GM19240 (cell line): ENCODE measurements around the gene KREMEN2.
"Not testable (repeated sequence)": the region's sequence is repeated elsewhere in the genome, so short reads cannot be mapped to it uniquely, and the experiment has no call there.

Experiments
- DNase-seq: peaks from one replicate; pipeline ENCODE4 v3.0.0; 2011; ENCODE audit warnings: low spot score; ENCODE audit not compliant: insufficient read length

The KREMEN2 gene

GRCh38 chr16:2963723-2964474 lies at the start of gene KREMEN2:
Gene KREMEN2 (plus strand): TSS chr16:2964275. CDS start chr16:2964521, 246 bp downstream.
- no peak for DNase-seq

- no peak for DNase-seq
These were observed 48.7 kb upstream of the KREMEN2 start for GRCh38 chr16:2915196-2915929.

GRCh38 chr16:2919511-2920255 lies 44.4 kb upstream of the KREMEN2 start:
- DNase-seq: no peak

- no peak for DNase-seq
These were observed 40.6 kb upstream of the KREMEN2 start for GRCh38 chr16:2923481-2923880.

GRCh38 chr16:2924901-2925755 lies 38.9 kb upstream of the KREMEN2 start:
- DNase-seq: no peak

- no peak for DNase-seq
These were observed 38.0 kb upstream of the KREMEN2 start for GRCh38 chr16:2925951-2926649.

- no peak for DNase-seq
These were observed 37.5 kb upstream of the KREMEN2 start for GRCh38 chr16:2926650-2926999.

GRCh38 chr16:2927010-2927646 lies 36.9 kb upstream of the KREMEN2 start:
- peak; percentile 75 for DNase-seq

- DNase-seq: not testable (repeated sequence)
These were observed 35.9 kb upstream of the KREMEN2 start for GRCh38 chr16:2928151-2928550.

GRCh38 chr16:2928796-2929195 lies 35.3 kb upstream of the KREMEN2 start:
- DNase-seq: no peak

- DNase-seq: no peak
These were observed 34.4 kb upstream of the KREMEN2 start for GRCh38 chr16:2929693-2930092.

GRCh38 chr16:2930236-2930635 lies 33.8 kb upstream of the KREMEN2 start:
- no peak for DNase-seq

GRCh38 chr16:2931231-2931914 lies 32.7 kb upstream of the KREMEN2 start:
- DNase-seq: not testable (repeated sequence)

- no peak for DNase-seq
These were observed 30.9 kb upstream of the KREMEN2 start for GRCh38 chr16:2933136-2933535.

- no peak for DNase-seq
These were observed 30.4 kb upstream of the KREMEN2 start for GRCh38 chr16:2933701-2934100.

GRCh38 chr16:2934450-2934849 lies 29.6 kb upstream of the KREMEN2 start:
- DNase-seq: no peak

- no peak for DNase-seq
These were observed 27.6 kb upstream of the KREMEN2 start for GRCh38 chr16:2936436-2937011.

- no peak for DNase-seq
These were observed 26.9 kb upstream of the KREMEN2 start for GRCh38 chr16:2937170-2937569.

GRCh38 chr16:2938206-2938605 lies 25.9 kb upstream of the KREMEN2 start:
- no peak for DNase-seq
